HG03439 (cell line): ENCODE results near the gene NSF.

ENCODE experiments used
- ATAC-seq: cut with Tn5 transposase; IDR thresholded peaks from one replicate; pipeline ENCODE4 v1.9.1; 2021; ENCODE audit warnings: mild to moderate bottlenecking, moderate library complexity; ENCODE audit not compliant: unreplicated experiment

The NSF gene

DNA sequence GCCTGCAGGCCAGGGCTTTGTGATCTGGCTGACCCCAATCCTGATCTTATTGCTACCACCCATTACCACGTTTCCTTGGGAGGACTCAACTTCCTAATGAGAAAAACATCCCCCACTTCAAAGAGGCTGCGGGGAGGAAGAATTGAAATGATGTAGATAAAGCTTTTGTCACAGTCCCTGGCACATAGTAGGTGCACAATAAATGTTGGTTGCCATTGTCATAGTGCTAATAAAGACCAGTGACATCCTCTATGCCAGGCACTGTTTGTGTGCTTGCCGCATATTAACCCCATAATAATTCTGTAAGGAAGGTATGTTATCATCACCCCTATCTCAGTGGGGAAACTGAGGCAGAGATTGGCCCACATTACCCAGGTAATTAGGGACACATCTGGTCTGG, 205.6 kb downstream of the NSF start:
- no peak for ATAC-seq

DNA sequence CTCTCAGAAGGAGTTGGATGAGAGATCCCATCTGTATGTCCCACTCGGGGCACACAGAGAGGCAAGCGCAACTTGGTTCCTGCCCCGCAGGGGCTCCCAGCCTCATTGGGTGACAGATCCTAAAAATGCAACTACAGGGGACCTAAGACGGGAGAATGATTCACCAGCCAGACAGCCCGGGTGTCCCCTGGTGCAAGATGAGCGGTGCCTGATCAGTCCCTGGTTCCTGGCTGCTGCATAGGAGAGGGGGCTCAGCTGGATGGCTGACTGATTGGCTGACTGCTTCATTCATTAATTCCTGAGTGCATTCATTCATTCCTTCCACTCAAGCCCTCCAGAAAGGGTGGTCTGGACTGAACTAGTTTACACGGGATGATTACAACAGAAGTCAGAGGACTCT, 206.1 kb downstream of the NSF start:
- ATAC-seq = no peak

DNA sequence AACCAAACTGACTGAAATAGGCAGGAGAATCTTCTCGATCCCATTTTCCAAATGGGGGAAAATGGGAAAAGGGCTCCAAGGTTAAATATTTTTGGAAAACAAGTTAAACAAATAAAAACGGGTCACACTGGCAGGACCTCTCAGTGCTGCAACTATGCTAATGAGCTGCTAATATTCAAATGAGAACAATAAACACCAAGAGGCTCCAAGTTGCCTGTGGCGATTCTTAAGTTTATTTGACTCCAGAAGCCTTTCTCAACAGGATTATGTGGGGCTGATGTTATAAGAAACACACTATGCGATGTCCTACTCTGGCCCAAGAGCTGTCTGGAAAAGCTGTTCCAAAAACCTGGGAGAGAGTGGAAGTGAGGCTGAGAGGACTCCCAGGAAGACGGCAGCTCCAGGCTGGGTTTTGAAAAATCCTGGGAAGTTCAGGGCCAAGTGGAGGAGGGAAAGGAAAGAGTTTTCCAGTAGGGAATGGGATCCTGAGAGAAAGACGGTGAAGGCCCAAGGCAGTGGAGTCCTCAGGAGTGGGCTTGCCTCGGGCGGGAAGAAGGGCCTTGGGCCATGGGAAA, 206.6 kb downstream of the NSF start:
- ATAC-seq = no peak

DNA sequence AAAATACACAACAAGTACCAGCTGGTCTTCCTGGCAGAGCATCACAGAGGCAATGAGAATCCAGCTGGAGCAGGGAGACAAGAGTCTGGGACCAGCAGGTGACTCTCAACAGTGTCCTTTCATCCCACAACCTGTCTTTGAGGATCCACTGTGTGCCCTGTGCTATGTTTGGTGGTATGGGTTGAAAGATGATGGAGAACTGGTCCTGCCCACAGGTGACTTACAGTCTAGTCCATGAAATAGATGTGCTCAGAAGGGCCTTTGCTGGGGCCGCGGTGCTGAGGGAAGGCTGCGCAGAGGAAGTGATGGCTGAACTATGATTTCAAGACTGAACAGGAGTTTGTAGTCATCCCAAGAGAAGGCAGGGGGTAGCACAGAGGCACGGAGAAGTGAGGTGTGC, 210.1 kb downstream of the NSF start:
- no peak for ATAC-seq

DNA sequence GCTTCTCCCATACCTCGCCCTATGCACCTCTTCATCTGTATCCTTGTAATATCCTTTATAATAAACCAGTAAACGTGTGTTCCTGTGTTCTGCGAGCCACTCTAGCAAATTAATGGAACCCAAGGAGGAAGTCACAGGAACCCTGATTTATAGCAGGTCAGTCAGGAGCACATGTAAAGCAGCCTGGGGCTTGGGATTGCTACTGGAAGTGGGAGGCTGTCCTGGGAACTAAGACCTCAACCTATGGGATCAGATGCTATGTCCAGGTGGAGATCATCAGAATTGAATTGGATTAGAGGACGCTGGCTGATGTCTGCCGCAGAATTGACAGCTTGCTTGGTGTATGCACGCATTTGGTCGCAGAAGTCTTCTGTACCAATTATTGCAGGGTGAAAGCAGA, 212.3 kb downstream of the NSF start:
- ATAC-seq = no peak

DNA sequence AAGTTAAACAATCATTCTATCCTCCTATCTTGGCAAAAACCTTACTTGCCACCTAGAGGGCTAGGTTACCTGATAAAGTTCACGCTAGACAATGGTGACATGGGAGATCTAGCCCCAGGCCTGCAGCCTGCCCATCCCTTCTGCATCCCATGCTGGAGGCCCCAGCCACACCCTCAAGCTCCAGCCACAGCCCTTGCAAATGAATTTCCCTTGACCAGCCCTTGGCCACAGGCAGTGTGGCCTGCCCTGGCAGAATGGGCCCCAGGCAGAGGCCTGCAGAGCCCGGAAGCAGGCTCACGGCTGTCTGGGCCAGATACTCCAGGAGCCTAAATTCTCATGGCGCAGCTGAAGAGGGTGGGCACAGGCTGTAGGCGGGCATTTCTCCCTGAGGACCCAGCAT, 213.1 kb downstream of the NSF start:
- no peak for ATAC-seq

DNA sequence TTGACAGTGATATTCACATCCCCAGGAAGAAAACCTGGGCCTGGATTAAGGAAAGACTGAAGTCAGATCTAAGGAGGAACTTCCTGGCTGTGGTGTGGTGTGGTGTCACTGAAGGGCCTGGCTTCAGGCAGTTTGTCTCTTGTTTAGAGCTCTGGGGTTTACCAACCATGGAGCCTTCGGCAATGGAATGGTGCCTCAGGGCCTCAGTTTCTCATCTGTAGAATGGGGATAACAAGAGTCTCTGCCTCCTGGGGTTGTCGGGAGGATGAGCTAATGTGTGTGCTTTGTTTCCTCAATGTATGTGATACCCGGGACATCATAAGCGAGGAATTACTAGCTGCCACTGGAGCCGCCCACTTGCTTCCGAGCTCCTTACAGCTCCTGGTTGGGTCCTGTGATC, 215.3 kb downstream of the NSF start:
- ATAC-seq = no peak
